H1 (cell line): ENCODE data around the gene PDIA5. TPM values are rescaled to one million over a fixed set of nuclear protein-coding genes. Genes with fewer than 3 reads are reported as not detected.
A peak's percentile ranks its signal among the peaks of the same experiment; 100 is the strongest.

Experiments used
- ATF3 ChIP-seq: IDR thresholded peaks from 2 replicates; pipeline ENCODE4 v1.6.1; 2011; ENCODE audit warnings: low read depth, mild to moderate bottlenecking, low read length; ENCODE audit not compliant: insufficient read depth
- BACH1 ChIP-seq: IDR thresholded peaks from 2 replicates; pipeline ENCODE4 v1.6.1; 2012; ENCODE audit warnings: low read length, improper control_type of control experiment
- BCL11A ChIP-seq, 2 experiments: IDR thresholded peaks; one replicate each; pipeline ENCODE4 v1.6.1; 2011; ENCODE audit warnings: low read depth in 2 of 2, low read length in 2 of 2, mild to moderate bottlenecking in 2 of 2
- CEBPB ChIP-seq: IDR thresholded peaks from 2 replicates; pipeline ENCODE4 v1.6.1; 2012; ENCODE audit warnings: low read depth, low read length
- CHD1 ChIP-seq: IDR thresholded peaks from 2 replicates; pipeline ENCODE4 v1.6.1; 2012; ENCODE audit warnings: low read depth, low read length, improper control_type of control experiment
- CTBP2 ChIP-seq: IDR thresholded peaks from 2 replicates; pipeline ENCODE4 v1.7.0; 2011; ENCODE audit warnings: borderline replicate concordance, mild to moderate bottlenecking, moderate library complexity, mixed read lengths, low read length; ENCODE audit not compliant: insufficient read depth, insufficient read length
- CTCF ChIP-seq, 3 experiments: IDR thresholded peaks; 1 replicate in 2 of 3; 2 replicates in 1 of 3; pipeline versions ENCODE4 v1.5.1 to v1.6.1; 2011; ENCODE audit warnings: low read length in 3 of 3, mild to moderate bottlenecking in 3 of 3, inconsistent platforms in 2 of 3, low read depth in 1 of 3, moderate library complexity in 1 of 3; ENCODE audit not compliant: insufficient read depth in 1 of 3; ENCODE audit errors: control extremely low read depth in 1 of 3
- E2F6 ChIP-seq: IDR thresholded peaks from 2 replicates; pipeline ENCODE4 v1.6.1; 2012; ENCODE audit warnings: inconsistent platforms
- EGR1 ChIP-seq: IDR thresholded peaks from 2 replicates; pipeline ENCODE4 v1.6.1; 2011; ENCODE audit warnings: low read depth, low read length, borderline replicate concordance
- GABPA ChIP-seq: IDR thresholded peaks from 2 replicates; pipeline ENCODE4 v1.6.1; 2011; ENCODE audit warnings: mild to moderate bottlenecking, low read length, moderate library complexity, borderline replicate concordance; ENCODE audit not compliant: insufficient read depth
- JUND ChIP-seq: IDR thresholded peaks from 2 replicates; pipeline ENCODE4 v1.6.1; 2011; ENCODE audit warnings: mild to moderate bottlenecking, improper control_type of control experiment, low read length
- KDM4A ChIP-seq: IDR thresholded peaks from one replicate; pipeline ENCODE4 v1.7.1; 2012; ENCODE audit warnings: low read depth, mild to moderate bottlenecking, moderate library complexity, low read length, inconsistent platforms; ENCODE audit not compliant: severe bottlenecking
- MAFK ChIP-seq: IDR thresholded peaks from 2 replicates; pipeline ENCODE4 v1.6.1; 2012; ENCODE audit warnings: low read depth, mild to moderate bottlenecking, improper control_type of control experiment, low read length
- MAX ChIP-seq: IDR thresholded peaks from 2 replicates; pipeline ENCODE4 v1.6.1; 2012; ENCODE audit warnings: inconsistent platforms
- NRF1 ChIP-seq: IDR thresholded peaks from 2 replicates; pipeline ENCODE4 v1.6.1; 2011; ENCODE audit warnings: mild to moderate bottlenecking, low read depth, low read length, improper control_type of control experiment
- POU5F1 ChIP-seq: IDR thresholded peaks from 2 replicates; pipeline ENCODE4 v1.6.1; 2011; ENCODE audit warnings: low read depth, mild to moderate bottlenecking, low read length, moderate library complexity
- SIRT6 ChIP-seq: IDR thresholded peaks from one replicate; pipeline ENCODE4 v1.7.1; 2012; ENCODE audit warnings: low read length, inconsistent platforms
- SP4 ChIP-seq: IDR thresholded peaks from 2 replicates; pipeline ENCODE4 v1.6.1; 2012; ENCODE audit warnings: low read length, inconsistent platforms
- TAF7 ChIP-seq: optimal IDR thresholded peaks from 2 replicates; pipeline ENCODE3; 2011; ENCODE audit warnings: low read depth, mild to moderate bottlenecking, inconsistent platforms, low read length, moderate library complexity, borderline replicate concordance
- TCF12 ChIP-seq: IDR thresholded peaks from 2 replicates; pipeline ENCODE4 v1.6.1; 2011; ENCODE audit warnings: low read depth, mild to moderate bottlenecking, low read length
- ZNF274 ChIP-seq: IDR thresholded peaks from 2 replicates; pipeline ENCODE4 v1.7.0; 2012; ENCODE audit warnings: low read length, borderline replicate concordance; ENCODE audit errors: extremely low read depth
- polyA plus RNA-seq, 7 experiments: library from polyadenylated mRNA; depleted of rRNA in 3 of 7; stranded (reverse) in 5 of 7; unstranded in 2 of 7; fragments of >200 nt in 5 of 7; fragments of 200-250 nt in 2 of 7; gene quantifications; 1 replicate in 5 of 7; 2 replicates in 1 of 7; 4 replicates in 1 of 7; pipeline versions ENCODE4 v1.2.1 to v1.2.3, GENCODE V29; 2011 to 2013; ENCODE audit warnings: missing spikeins in 2 of 7, mixed read lengths in 2 of 7
- total RNA-seq: library from RNA; stranded (reverse); fragmentation: NEBNext Ultra II Directional; extraction: Animal tissue kit (Norgen Biotek cat#: 25700); gene quantifications from 2 replicates; pipeline ENCODE4 v1.2.1, GENCODE V29; 2021

Gene PDIA5
- total and polyA plus RNA-seq, 2 of the 8 experiments (the other 6 are each of a cell fraction or from before 2014, with no cell fraction given) = 18.2 to 32.8 TPM

- no peak for TF ChIP-seq SP4
- 0 out of 2 replicates have a peak, but pooled peaks have one; percentile 9 for TF ChIP-seq TCF12
- no peak for TF ChIP-seq ZNF274
- no peak for TF ChIP-seq POU5F1
- no peak for TF ChIP-seq CHD1
- TF ChIP-seq NRF1 = no peak
- TF ChIP-seq BACH1 = no peak
- TF ChIP-seq TAF7 = no peak
- peak; percentile 63 for TF ChIP-seq E2F6
- no peak for TF ChIP-seq CEBPB
- TF ChIP-seq JUND = no peak
- TF ChIP-seq ATF3 = no peak
- TF ChIP-seq MAFK = no peak
- peak; percentile 91 for TF ChIP-seq EGR1
- no peak for TF ChIP-seq GABPA
- TF ChIP-seq BCL11A (IDR thresholded peaks at IDR 0.05; ENCODE audit: low read depth in 2 of 2, low read length in 2 of 2) = no peak
- peak; percentile 97 for TF ChIP-seq KDM4A
- peak in 1 of 3 experiments; percentile 6; a peak in 1 of 4 replicates for TF ChIP-seq CTCF (IDR thresholded peaks at IDR 0.05; ENCODE audit: control extremely low read depth in 1 of 3, insufficient read depth in 1 of 3, low read depth in 1 of 3, low read length in 3 of 3)
- TF ChIP-seq MAX = peak; percentile 43; the same call in 1 of the 2 replicates
- TF ChIP-seq CTBP2 = peak; percentile 90
- TF ChIP-seq SIRT6 = no peak
Measured at GRCh38 chr3:123026565-123027291, 40.1 kb upstream of the PDIA5 start (continued).
